Stimulated activated memory B cell treated with anti-CD40 and anti-IgM and Interleukin-4, amounts not matched to agents 10 μg/mL and 1 μg/mL and 100 μg/mL, for 72 hours (primary cell): ENCODE results near the gene POU6F2.

Experiments used
- ATAC-seq: fragments of 150-1000 bp; cut with Tn5 transposase; 2 replicates; pipeline ENCODE4 v1.10.0; 2021
- H3K27ac Mint-ChIP-seq: one replicate; pipeline ENCODE4 v1.8.0; 2022; ENCODE audit warnings: mild to moderate bottlenecking, mixed read lengths
- H3K27me3 Mint-ChIP-seq: one replicate; pipeline ENCODE4 v1.8.0; 2022; ENCODE audit warnings: mixed read lengths
- H3K36me3 Mint-ChIP-seq: one replicate; pipeline ENCODE4 v1.8.0; 2022; ENCODE audit warnings: mixed read lengths
- H3K4me1 Mint-ChIP-seq: one replicate; pipeline ENCODE4 v1.8.0; 2022; ENCODE audit warnings: mixed read lengths
- H3K4me3 Mint-ChIP-seq: one replicate; pipeline ENCODE4 v1.8.0; 2022; ENCODE audit warnings: mild to moderate bottlenecking, moderate library complexity, mixed read lengths
- H3K9me3 Mint-ChIP-seq: one replicate; pipeline ENCODE4 v1.8.0; 2022; ENCODE audit warnings: mixed read lengths

The POU6F2 gene

DNA sequence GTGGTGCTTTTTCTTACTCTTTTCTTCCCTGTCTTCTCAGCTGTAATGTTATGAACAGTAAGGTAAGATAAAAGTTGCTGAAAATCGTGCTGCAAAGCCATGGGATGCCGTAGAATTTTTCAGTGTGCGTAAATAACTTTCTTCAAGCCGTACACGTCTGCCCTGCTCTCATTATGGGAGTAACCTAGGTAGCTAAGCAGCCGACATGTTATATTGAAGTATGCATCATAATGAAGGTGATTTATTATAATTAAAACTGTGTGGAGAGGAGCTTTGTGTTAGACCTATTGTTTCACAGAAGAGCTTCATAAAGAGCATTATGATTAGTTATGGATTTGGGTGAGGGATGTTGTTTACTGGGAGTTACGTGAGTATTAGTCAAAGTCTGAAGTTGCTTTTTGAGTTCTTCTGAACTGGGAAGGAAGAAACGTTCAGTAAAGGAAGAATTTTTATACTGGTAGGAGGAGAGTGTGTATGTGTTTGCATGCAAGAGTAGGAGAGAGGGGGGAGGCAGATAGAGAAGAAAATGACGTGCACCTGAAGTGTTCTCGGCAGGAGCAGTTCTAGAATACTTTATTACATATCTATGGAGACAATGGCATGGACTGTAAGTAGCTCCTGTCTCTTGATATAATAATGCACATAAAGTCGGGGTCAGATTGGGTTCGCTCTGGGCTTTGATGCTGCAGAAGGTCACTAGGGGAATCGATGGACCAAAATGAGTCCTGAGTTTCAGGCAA is 56.3 kb downstream of the POU6F2 start:
- no peaks in the 10 kb centered on the region for H3K4me1 Mint-ChIP-seq
- no peak overlapping the region for H3K27ac Mint-ChIP-seq

DNA sequence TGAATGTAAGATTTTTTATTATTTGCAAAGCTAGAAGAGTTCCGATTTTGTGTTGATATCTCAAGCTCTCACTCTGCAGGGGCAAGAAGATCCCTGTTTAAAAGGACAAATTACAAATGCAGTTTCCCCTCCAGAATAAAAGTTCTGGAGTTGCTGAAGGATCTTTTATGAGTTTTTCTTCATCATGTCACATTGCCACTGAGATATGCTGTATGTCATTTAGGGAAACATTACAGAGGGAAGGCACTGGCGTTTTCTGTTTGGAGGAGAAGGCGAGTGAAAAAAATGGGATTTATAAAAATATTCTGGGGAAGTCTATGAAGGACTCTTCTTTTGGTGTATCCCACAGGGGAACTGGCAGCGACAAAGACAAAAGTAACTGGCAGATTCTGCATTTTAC is 57.4 kb downstream of the POU6F2 start:
- H3K4me1 Mint-ChIP-seq = no peaks in the 10 kb centered on the region
- no peak overlapping the region for H3K4me3 Mint-ChIP-seq
- H3K27me3 Mint-ChIP-seq = no peaks in the 10 kb centered on the region
- no peaks in the 10 kb centered on the region for H3K36me3 Mint-ChIP-seq
- no peaks in the 10 kb centered on the region for H3K9me3 Mint-ChIP-seq
- ATAC-seq = no peak
- no peak overlapping the region for H3K27ac Mint-ChIP-seq

More for the DNA sequence above, 56.3 kb downstream of the POU6F2 start:
- Mint-ChIP-seq H3K27me3 (no peaks in the 10 kb centered on the region), H3K36me3 (no peaks in the 10 kb centered on the region), H3K9me3 (no peaks in the 10 kb centered on the region), H3K4me3 (no peak overlapping the region)
- ATAC-seq = no peak

DNA sequence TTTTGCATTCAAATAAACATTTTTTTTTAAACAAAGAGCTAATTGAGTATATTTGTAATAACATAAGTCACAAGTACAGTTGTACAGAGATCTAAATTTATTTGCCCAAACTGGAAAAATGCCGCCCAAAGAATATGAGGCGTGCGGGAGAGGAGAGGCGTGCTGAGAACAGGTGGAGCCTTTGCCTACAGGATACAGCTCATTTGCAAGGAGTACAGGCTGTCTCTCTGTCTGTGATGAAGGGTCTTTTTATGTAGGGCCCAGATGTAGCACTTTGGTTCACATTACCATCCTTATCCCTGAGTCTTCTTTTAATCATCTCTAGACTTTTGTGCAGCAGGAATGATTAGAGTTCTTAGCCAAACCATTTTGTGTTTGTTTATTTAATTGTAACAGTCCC is 58.2 kb downstream of the POU6F2 start:
- Mint-ChIP-seq H3K4me1 (no peaks in the 10 kb centered on the region), H3K36me3 (no peaks in the 10 kb centered on the region), H3K27ac (no peak overlapping the region), H3K4me3 (no peak overlapping the region), H3K9me3 (no peaks in the 10 kb centered on the region), H3K27me3 (no peaks in the 10 kb centered on the region)
- ATAC-seq = no peak

DNA sequence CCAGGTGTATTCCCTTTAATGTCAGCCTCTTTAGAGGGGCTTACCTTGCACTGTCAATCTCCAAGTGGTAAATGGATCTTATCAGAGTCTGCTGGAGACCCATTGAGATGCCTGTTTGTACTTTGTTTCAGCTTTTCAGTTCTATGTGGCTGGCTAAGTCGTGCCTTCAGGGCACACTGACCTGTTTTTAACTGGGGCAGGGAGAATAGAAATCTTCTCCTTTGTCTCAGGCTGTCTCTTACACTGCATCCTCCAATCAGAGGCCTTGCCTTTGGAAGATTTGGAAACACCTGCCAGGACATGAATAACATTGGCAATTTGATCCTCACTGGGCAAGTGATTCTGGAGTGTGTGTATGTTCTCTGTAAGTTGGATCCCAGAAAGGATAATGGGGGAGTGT is 65.0 kb downstream of the POU6F2 start:
- ATAC-seq = peak; percentile 12
- Mint-ChIP-seq H3K4me1 (no peaks in the 10 kb centered on the region), H3K27me3 (no peaks in the 10 kb centered on the region), H3K4me3 (no peak overlapping the region), H3K9me3 (no peaks in the 10 kb centered on the region), H3K27ac (no peak overlapping the region), H3K36me3 (no peaks in the 10 kb centered on the region)

DNA sequence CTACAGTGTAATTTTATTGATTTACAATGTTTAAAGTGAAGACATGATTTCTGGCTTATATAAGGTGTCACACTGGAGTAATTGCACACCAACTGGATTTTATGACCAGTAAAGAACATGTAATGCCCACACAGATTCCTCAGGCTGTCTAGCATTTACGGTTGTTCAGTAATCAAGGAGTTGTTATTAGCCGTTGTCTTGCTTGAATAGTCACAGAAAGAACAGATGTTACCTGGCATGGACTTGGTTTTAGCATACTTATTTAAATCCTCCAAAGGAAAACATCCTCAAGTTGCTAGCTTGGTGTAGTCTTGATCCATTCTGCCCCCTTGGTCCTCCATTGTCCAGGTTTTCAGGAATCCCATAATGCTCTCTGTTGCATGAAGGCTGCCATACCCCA is 65.8 kb downstream of the POU6F2 start:
- Mint-ChIP-seq H3K36me3 (no peaks in the 10 kb centered on the region), H3K4me1 (no peaks in the 10 kb centered on the region), H3K9me3 (no peaks in the 10 kb centered on the region), H3K4me3 (no peak overlapping the region), H3K27ac (no peak overlapping the region), H3K27me3 (peaks cover under 1% of the 10 kb centered on the region)
- no peak for ATAC-seq

DNA sequence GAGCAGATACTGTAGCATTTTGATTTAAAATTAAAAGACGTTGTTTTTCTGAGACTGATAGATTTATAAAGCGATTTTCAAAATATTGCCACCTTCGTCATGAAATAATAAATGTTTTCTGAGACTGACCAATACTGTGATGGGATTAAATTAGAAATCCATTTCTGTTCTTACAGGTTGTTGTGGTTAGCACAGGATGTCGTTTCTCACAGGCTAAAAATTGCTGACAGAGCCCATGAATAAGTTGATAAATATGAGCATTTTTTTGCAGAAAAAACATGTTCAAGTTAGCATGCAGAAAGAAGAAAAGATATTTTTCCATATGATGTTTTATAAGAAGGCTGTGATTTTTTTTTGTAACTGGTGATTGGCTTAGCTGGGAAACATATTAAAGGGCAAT is 66.8 kb downstream of the POU6F2 start:
- ATAC-seq = no peak
- no peak overlapping the region for H3K4me3 Mint-ChIP-seq
- H3K9me3 Mint-ChIP-seq = peaks cover 4% of the 10 kb centered on the region
- H3K4me1 Mint-ChIP-seq = no peaks in the 10 kb centered on the region
- no peaks in the 10 kb centered on the region for H3K36me3 Mint-ChIP-seq
- H3K27ac Mint-ChIP-seq = no peak overlapping the region
- H3K27me3 Mint-ChIP-seq = peaks cover 10% of the 10 kb centered on the region

DNA sequence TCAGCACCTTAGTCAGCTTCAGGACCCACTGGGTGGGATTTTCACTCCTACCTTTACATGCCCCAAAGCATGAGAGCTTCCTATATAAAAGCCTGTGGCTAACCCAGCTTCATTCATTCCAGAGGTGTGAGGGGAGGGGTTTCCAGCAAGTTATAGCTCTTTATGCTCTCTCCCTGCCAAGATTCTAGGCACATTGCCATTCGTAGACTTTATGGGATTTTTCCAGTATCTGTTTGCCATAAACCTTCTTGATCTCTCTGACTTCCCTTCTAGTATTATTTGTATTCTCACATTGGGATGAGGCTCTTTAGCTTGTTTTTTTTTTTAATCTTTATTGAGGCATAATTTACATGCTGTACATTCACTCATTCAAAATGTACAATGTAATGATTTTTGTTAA is 67.5 kb downstream of the POU6F2 start:
- Mint-ChIP-seq H3K27ac (no peak overlapping the region), H3K36me3 (no peaks in the 10 kb centered on the region), H3K9me3 (peaks cover 4% of the 10 kb centered on the region), H3K27me3 (peaks cover 12% of the 10 kb centered on the region), H3K4me3 (no peak overlapping the region), H3K4me1 (no peaks in the 10 kb centered on the region)
- ATAC-seq = no peak

DNA sequence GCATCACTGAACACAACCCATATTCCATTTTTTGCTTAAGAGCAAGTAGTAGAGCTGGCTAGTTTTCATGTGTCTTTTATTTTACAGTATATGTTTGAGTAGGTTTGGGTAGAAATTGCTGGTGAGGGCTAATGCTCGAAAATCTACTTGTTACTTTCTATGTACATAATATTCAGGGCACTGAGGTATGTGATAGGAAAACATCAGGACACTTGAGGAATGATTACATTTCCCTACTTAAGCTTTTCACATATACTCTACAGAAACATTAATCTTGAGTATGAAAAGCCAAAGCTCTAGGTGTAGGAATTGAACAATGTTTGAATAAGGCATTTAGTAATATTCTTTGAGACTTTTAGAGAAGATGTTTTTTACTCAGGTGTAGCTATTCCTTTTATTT is 73.6 kb downstream of the POU6F2 start:
- H3K4me1 Mint-ChIP-seq = no peaks in the 10 kb centered on the region
- no peaks in the 10 kb centered on the region for H3K36me3 Mint-ChIP-seq
- peaks cover 12% of the 10 kb centered on the region for H3K27me3 Mint-ChIP-seq
- no peak overlapping the region for H3K4me3 Mint-ChIP-seq
- peaks cover 7% of the 10 kb centered on the region for H3K9me3 Mint-ChIP-seq
- ATAC-seq = no peak
- H3K27ac Mint-ChIP-seq = no peak overlapping the region

DNA sequence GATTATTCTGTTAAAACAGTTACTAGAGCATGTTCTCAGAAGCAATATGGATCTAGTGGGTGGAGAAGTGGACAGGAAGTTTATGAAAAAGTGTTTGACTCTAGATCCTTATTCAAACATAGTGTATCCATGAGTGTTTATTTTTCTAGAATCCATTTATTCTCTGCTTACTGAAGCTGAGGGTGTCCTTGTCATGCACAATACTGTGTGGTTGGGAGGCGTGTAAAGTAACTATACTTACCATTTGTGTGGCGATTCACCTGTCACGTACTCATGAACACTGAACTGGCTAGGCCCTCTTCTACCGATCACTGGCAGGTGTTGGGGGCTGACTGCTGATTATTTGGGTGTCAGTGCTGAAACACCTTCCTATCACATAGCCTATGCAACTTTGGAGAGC is 74.0 kb downstream of the POU6F2 start:
- H3K4me1 Mint-ChIP-seq = no peaks in the 10 kb centered on the region
- H3K27me3 Mint-ChIP-seq = peaks cover 12% of the 10 kb centered on the region
- H3K36me3 Mint-ChIP-seq = no peaks in the 10 kb centered on the region
- H3K9me3 Mint-ChIP-seq = peaks cover 10% of the 10 kb centered on the region
- no peak overlapping the region for H3K27ac Mint-ChIP-seq
- no peak overlapping the region for H3K4me3 Mint-ChIP-seq
- ATAC-seq = no peak

DNA sequence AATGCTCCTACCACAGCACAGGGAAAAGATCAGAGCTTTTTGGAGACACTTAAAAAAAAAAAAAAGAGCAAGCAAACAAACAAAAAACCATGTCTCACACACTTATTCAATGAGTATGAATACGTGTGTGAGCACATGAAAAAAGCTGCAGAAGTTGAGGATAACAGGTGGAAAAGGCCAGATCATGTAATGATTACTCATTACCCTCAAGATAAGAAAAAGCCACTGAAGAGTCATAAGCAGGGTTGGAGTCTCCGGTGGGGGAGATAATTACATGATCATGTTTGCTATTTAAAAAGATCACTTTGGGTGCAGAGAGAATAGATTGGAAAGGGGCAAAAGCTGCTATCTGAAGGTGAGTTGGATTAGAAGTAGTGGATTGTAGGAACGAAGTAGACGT is 77.0 kb downstream of the POU6F2 start:
- H3K27me3 Mint-ChIP-seq = no peaks in the 10 kb centered on the region
- ATAC-seq = no peak

DNA sequence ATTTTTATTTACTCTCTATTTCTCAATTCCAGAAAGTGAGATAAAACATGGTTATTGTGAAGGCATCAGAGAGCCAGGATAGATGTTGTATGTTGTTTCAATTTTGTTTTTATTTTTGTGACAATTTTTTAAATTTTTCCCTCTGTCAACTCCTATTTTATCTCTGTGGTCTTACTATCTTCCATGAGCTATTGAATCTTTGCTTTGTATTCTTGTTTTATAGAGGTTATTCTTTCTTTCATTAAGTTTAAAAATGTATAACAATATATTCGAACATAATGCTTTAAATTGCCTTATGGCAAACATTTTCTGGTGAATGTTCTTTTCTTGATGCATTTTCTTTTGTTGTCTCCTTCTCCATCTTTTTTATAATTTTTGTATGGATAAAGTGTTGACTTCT is 78.4 kb downstream of the POU6F2 start:
- Mint-ChIP-seq H3K4me1 (no peaks in the 10 kb centered on the region), H3K9me3 (peaks cover 6% of the 10 kb centered on the region), H3K27me3 (no peaks in the 10 kb centered on the region), H3K27ac (no peak overlapping the region), H3K36me3 (no peaks in the 10 kb centered on the region), H3K4me3 (no peak overlapping the region)
- no peak for ATAC-seq

More for the DNA sequence above, 77.0 kb downstream of the POU6F2 start:
- Mint-ChIP-seq H3K27ac (no peak overlapping the region), H3K9me3 (peaks cover 6% of the 10 kb centered on the region), H3K36me3 (no peaks in the 10 kb centered on the region), H3K4me1 (no peaks in the 10 kb centered on the region), H3K4me3 (no peak overlapping the region)

DNA sequence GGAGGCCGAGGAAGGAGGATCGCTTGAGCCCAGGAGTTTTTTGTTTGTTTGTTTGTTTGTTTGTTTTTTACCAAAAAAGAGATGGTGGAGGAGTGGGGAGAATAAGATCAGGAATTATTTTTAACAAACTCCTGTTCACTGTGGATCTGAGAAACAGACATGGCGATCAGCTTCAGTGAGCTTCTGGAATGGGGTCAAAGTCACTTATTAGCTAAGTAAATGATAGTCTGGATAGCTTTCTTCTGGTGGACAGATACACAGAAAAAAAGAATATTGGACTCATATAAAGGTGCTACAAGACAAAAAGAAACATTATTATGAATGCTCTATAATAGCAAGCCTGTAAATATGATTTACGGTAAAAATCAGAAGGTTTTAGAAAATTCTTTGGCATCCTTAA is 85.1 kb downstream of the POU6F2 start:
- no peak overlapping the region for H3K27ac Mint-ChIP-seq

DNA sequence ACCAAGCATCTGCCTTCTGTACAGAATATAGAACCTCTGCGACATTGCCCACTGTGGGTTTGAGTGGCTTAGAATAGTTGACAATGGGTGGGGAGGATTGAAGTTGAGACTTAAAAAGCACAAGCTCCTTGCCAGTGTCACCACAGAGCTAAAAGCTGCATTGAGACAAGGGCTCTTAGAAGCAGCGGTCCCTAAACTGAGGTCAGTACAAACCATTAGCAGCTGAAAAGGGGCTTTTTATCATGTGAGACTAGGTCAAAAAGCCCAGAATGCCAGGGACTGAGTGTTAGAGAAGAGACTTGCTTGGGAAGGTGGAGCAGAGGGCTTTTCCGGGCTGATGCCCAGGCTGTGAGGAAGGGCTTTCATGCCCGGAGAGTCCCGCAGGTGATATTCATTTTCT is 91.3 kb downstream of the POU6F2 start:
- no peak overlapping the region for H3K4me3 Mint-ChIP-seq
- peaks cover 13% of the 10 kb centered on the region for H3K4me1 Mint-ChIP-seq
- H3K27ac Mint-ChIP-seq = no peak overlapping the region
- no peak for ATAC-seq
- H3K36me3 Mint-ChIP-seq = no peaks in the 10 kb centered on the region
- no peaks in the 10 kb centered on the region for H3K27me3 Mint-ChIP-seq
- H3K9me3 Mint-ChIP-seq = peaks cover 3% of the 10 kb centered on the region

More for the DNA sequence above, 85.1 kb downstream of the POU6F2 start:
- no peak overlapping the region for H3K4me3 Mint-ChIP-seq
- H3K4me1 Mint-ChIP-seq = no peaks in the 10 kb centered on the region
- no peaks in the 10 kb centered on the region for H3K36me3 Mint-ChIP-seq
- ATAC-seq = no peak
- H3K27me3 Mint-ChIP-seq = peaks cover 11% of the 10 kb centered on the region
- H3K9me3 Mint-ChIP-seq = no peaks in the 10 kb centered on the region

DNA sequence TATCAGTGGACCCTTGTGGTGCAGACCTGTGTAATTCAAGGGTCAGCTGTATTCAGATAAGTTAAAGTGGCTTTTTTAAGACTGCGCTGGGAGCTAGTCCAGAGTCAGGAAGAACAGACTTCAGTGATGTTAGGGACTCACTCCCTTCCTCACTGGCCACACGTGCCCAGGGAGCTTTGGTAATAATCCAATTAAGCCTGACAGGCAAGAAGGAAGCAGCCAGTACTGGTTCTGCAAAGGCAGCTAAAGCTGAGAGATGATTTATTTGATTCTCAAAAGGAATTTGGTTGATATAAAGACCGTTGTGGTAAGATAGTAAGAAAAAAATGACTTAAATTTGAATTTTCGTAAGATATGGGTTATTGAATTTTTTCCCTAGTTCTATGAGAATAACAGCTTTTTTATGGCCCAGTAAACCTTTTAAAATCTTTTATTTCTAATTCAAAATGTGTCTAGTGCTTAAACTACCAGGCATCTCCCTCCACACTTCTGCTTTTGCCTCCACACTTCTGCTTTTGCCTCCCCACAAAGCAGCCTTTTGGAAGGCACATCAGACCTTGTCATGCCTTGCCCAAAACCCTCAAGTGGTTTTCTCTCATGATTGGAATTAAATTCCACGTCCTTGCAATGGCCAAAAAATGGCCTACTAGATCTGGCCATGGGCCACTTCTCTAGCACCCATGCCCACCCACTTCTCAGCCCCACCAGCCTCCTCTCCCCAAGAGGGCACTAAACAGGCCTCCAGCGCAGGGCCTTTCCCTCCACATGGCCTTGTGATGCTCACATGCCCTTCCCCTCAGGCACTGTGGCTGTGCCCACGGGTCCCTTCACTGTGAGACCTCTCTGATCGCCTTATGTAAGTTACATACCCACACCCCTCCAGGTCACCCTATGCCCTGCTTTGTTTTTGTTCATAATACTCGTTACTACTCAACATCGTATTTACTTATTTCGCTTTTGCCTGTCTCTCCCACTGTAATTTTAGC is 92.5 kb downstream of the POU6F2 start:
- Mint-ChIP-seq H3K27me3 (no peaks in the 10 kb centered on the region), H3K4me3 (no peak overlapping the region), H3K27ac (peak overlapping the region; percentile 15), H3K4me1 (peaks cover 13% of the 10 kb centered on the region), H3K9me3 (peaks cover 3% of the 10 kb centered on the region), H3K36me3 (no peaks in the 10 kb centered on the region)
- ATAC-seq = peak; percentile 78

DNA sequence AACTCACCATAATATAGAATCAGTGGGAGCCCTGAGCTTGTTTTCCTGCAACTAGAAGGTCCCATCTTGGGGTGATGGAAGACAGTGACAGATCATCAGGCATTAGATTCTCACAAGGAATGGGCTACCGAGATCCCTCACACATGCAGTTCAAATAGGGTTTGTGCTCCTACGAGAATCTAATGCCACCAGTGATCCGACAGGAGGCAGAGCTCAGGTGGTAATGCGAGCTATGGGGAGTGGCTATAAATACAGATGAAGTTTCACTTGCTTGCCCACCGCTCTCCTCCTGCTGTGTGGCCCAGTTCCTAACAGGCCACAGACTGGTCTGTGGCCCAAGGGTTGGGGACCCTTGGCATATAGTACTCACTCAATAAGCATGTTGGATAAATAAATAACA is 93.4 kb downstream of the POU6F2 start:
- no peak overlapping the region for H3K4me3 Mint-ChIP-seq

DNA sequence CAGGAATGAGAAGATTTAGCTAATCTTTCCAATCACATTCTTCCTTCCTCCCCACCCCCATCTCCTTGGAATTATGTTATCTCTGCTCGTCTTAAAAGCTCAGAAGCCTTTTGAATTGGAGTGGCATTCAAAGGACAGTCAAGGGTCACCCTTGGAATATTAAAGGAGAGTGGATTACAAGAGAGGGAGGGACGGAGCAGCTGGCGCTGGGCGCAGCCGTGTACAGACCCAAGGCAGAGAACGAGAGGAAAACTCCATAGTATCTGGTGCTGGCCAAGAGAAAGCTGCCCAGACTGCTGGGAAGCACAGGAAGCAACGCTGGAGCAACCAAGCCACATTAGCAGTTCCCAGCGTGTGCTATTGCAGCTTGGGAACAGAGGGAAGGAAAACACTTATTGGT is 95.7 kb downstream of the POU6F2 start:
- H3K4me3 Mint-ChIP-seq = no peak overlapping the region
- H3K36me3 Mint-ChIP-seq = no peaks in the 10 kb centered on the region
- ATAC-seq = no peak
- no peaks in the 10 kb centered on the region for H3K27me3 Mint-ChIP-seq
- peaks cover 3% of the 10 kb centered on the region for H3K9me3 Mint-ChIP-seq
- peaks cover 13% of the 10 kb centered on the region for H3K4me1 Mint-ChIP-seq
- no peak overlapping the region for H3K27ac Mint-ChIP-seq

More for the DNA sequence above, 93.4 kb downstream of the POU6F2 start:
- H3K4me1 Mint-ChIP-seq = peaks cover 13% of the 10 kb centered on the region
- H3K27me3 Mint-ChIP-seq = no peaks in the 10 kb centered on the region
- H3K36me3 Mint-ChIP-seq = no peaks in the 10 kb centered on the region
- H3K27ac Mint-ChIP-seq = no peak overlapping the region
- H3K9me3 Mint-ChIP-seq = peaks cover 3% of the 10 kb centered on the region
- no peak for ATAC-seq
